Astrocyte of the spinal cord (primary cell): ENCODE measurements around the gene SLC20A1.

Source experiments
- DNase-seq: peaks from one replicate; pipeline ENCODE4 v3.0.0; 2011; ENCODE audit warnings: low read depth, low spot score
- H3K4me3 ChIP-seq: 2 replicates; pipeline ENCODE4 v1.5.1; 2011; ENCODE audit warnings: low read depth, mild to moderate bottlenecking, low read length, moderate library complexity
- in situ Hi-C: cut with HindIII; loops from 2 replicates; pipeline ENCODE4 v1.10.0; 2017; ENCODE audit warnings: low sequenced_read_pairs
- TF ChIP-seq, protein P1 (sequence below): IDR thresholded peaks from 2 replicates; pipeline ENCODE4 v1.5.1; 2012; ENCODE audit warnings: low read depth, mild to moderate bottlenecking, low read length, inconsistent platforms

The SLC20A1 gene

DNA sequence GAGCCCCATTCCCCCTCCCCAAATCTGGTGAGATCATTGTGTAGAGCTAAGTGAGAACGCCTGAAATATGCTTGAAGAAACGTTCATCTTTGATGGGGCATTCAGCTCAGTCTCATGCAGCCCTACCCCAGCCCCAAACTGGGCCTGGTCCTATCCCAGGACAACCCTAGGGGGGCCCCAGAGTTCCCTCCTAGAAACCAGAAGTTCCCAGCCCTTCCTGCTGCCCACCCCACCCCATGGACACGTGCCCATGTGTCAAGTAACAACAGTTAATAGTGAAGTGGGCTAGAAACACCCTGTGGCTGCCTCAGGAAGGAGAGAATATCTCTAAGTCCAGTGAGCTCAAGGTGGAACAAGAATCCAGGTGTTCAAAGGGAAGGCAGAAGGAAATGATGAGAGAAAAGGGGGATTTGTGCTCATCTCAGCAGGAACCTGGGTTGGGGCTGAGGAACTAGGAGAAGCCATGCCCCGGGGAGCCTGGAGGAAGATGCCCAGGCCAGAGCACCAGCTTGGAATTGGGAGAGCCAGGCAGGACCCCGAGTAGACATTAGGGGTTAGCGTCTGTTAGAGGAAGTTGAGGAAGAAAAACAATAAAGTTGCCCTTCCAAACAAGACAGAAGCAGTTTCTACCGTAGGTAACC is 20.1 kb upstream of the SLC20A1 start:
- TF ChIP-seq, protein P1, sequence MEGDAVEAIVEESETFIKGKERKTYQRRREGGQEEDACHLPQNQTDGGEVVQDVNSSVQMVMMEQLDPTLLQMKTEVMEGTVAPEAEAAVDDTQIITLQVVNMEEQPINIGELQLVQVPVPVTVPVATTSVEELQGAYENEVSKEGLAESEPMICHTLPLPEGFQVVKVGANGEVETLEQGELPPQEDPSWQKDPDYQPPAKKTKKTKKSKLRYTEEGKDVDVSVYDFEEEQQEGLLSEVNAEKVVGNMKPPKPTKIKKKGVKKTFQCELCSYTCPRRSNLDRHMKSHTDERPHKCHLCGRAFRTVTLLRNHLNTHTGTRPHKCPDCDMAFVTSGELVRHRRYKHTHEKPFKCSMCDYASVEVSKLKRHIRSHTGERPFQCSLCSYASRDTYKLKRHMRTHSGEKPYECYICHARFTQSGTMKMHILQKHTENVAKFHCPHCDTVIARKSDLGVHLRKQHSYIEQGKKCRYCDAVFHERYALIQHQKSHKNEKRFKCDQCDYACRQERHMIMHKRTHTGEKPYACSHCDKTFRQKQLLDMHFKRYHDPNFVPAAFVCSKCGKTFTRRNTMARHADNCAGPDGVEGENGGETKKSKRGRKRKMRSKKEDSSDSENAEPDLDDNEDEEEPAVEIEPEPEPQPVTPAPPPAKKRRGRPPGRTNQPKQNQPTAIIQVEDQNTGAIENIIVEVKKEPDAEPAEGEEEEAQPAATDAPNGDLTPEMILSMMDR, result no peak
- H3K4me3 ChIP-seq, result no peak overlapping the region
- in situ Hi-C loops, result no loop called here
- no peak for DNase-seq

DNA sequence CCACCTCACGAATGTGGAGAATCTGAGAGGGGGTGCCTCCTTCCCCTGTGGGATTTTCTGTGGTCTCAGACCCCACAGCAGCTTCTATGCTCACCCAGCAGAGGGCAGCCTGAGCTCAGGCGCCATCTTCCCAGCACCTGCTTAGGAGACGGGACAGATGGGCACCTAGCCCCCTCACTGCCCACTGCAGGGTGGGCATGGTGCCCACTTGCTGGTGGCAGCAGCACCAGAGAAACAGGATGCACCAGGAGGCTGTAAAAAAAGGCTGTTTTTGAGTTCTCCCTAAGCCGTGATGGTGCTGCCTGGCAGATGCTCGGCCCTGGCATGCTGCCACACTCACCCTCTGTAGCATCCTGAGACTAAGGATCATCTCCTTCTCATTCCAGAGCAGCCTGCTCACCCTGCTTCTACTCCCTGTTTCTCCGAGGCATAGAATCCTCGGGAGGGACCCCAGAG is 19.1 kb upstream of the SLC20A1 start:
- in situ Hi-C loops, result no loop called here
- TF ChIP-seq, protein P1, result peak; percentile 94
- DNase-seq, result peak; percentile 81
- peak overlapping the region; percentile 10 for H3K4me3 ChIP-seq

DNA sequence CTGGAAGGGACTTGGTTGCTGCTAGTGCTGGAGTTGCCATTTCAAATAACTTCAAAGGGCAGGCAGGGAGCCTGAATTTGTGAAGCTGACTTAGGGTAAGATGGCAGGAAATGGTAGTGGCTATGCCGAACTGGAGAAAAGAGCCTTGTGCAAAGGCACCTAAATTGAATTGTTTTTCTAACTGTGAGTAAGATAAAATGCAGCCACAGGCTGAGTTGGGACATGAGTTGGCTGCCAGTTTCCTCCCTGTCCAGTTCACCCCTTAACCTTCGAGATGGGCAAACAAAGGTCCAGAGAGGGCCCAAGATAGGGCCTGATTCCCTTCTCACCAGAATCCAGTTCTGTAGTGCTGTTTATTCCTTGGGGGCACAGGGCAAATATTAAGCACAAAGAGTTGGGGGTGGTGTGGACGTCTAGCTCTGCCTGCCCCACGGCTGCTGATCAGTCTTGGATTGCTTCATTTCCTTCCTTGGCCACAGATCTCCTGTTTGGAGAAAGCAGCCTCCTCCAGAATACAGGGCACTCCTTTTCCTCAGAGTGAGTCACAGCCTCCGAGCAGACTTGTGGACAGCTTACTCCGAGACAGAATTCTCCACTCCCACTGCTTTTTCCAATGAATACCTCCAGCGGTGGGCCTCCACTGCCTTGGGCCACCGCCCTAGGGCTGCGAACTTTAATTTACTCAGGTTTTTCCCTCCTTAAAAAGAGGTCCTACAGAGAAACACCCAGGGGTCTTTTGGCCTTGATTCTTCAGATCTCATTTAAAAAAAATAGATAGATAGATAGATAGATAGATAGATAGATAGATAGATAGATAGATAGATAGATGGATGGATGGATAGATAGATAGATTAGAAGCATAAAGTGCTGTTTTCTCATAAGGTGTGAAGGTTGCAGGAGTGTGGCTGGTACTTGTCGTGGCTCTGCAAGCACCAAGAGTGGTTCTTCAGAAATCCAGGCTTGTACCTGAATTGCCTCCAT is 18.4 kb upstream of the SLC20A1 start:
- in situ Hi-C loops, result no loop called here
- TF ChIP-seq, protein P1, result no peak
- peak; percentile 95 for DNase-seq
- H3K4me3 ChIP-seq, result peak overlapping the region; percentile 10

DNA sequence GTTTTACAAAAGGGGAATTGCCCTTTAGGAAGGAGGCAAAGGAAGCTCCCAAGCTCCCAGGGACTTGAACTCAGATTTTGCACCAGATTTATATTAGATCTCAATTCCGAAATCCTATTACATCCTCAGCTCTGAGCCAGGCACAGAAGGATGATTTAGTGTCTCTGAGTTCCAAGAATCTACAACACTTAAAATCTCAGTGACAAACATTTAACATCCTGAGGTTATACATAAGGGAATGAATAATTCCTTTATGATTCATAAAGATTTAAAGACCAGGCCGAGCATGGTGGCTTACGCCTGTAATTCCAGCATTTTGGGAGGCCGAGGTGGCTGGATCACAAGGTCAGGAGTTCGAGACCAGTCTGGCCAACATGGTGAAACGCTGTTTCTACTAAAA is 16.5 kb upstream of the SLC20A1 start:
- in situ Hi-C loops, result no loop called here
- H3K4me3 ChIP-seq, result no peak overlapping the region
- no peak for DNase-seq
- TF ChIP-seq, protein P1, result no peak

DNA sequence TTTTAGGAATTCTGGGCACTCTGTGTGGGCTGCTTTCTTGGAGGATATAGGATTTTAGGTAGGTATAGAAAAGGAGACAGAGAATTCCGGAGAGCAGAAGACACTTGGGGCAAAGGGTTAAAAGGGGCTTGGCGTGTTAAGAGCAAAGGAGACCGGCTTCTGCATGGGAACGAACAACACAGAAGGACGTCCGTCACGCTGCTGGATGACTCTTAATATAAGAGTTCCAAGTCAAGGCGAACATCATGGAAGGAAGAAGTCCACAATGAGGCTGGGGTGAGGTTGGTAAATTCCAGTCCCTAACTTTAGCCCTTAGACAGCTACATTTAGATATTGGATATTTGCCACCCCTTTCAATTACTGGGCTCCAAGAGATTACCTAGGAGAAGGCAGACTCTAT is 15.9 kb upstream of the SLC20A1 start:
- in situ Hi-C loops, result no loop called here
- no peak overlapping the region for H3K4me3 ChIP-seq
- TF ChIP-seq, protein P1, result no peak
- no peak for DNase-seq

DNA sequence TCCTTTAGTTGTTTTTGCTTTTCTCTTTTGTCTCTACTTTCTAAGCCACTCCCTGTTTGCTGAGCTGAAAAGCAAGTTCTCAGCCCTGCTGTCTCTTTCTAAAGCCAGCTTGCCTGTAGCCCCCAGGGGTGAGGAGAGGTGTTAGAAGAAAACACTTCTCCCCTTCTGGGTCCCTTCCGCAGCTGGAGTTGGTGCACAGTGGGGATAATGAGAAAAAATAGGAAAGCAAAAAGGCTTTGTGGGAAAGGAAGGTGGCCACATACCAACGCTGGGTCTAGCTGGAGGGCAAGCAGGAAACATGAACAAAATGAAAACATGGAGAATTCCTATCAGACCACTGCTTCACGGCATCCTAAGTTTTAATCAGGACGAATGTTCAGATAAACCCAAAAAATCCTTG is 15.5 kb upstream of the SLC20A1 start:
- in situ Hi-C loops, result no loop called here
- DNase-seq, result no peak
- TF ChIP-seq, protein P1, result no peak
- no peak overlapping the region for H3K4me3 ChIP-seq
